ENCODE measurements around the gene RPS6KA2.
"Not testable (repeated sequence)": the region's sequence is repeated elsewhere in the genome, so short reads cannot be mapped to it uniquely, and the experiment has no call there.

RPS6KA2 gene

GRCh38 chr6:166412156-166412910 lies 214.7 kb downstream of the RPS6KA2 start:
- peak; percentile 29 for DNase-seq

- peak; percentile 30 for DNase-seq
These were observed 215.3 kb downstream of the RPS6KA2 start for GRCh38 chr6:166411721-166412151.

GRCh38 chr6:166411271-166411670 lies 215.8 kb downstream of the RPS6KA2 start:
- DNase-seq, result no peak

GRCh38 chr6:166410426-166410935 lies 216.6 kb downstream of the RPS6KA2 start:
- no peak for DNase-seq

- DNase-seq, result no peak
These were observed 217.9 kb downstream of the RPS6KA2 start for GRCh38 chr6:166408936-166409755.

- no peak for DNase-seq
These were observed 220.9 kb downstream of the RPS6KA2 start for GRCh38 chr6:166406197-166406596.

- no peak for DNase-seq
These were observed 221.7 kb downstream of the RPS6KA2 start for GRCh38 chr6:166405386-166405785.

GRCh38 chr6:166402582-166403277 lies 224.3 kb downstream of the RPS6KA2 start:
- DNase-seq, result no peak

- peak; percentile 44 for DNase-seq
These were observed 226.3 kb downstream of the RPS6KA2 start for GRCh38 chr6:166400649-166401250.

- DNase-seq, result no peak
These were observed 226.9 kb downstream of the RPS6KA2 start for GRCh38 chr6:166400181-166400580.

- no peak for DNase-seq
These were observed 228.7 kb downstream of the RPS6KA2 start for GRCh38 chr6:166398348-166398747.

GRCh38 chr6:166397849-166398248 lies 229.2 kb downstream of the RPS6KA2 start:
- no peak for DNase-seq

GRCh38 chr6:166395778-166396177 lies 231.3 kb downstream of the RPS6KA2 start:
- no peak for DNase-seq

GRCh38 chr6:166395351-166395750 lies 231.7 kb downstream of the RPS6KA2 start:
- no peak for DNase-seq

GRCh38 chr6:166394036-166394892 lies 232.8 kb downstream of the RPS6KA2 start:
- DNase-seq, result no peak

GRCh38 chr6:166393535-166393823 lies 233.6 kb downstream of the RPS6KA2 start:
- DNase-seq, result no peak

GRCh38 chr6:166392755-166393534 lies 234.1 kb downstream of the RPS6KA2 start:
- not testable (repeated sequence) for DNase-seq

- DNase-seq, result no peak
These were observed 237.9 kb downstream of the RPS6KA2 start for GRCh38 chr6:166389119-166389518.

GRCh38 chr6:166388290-166389004 lies 238.6 kb downstream of the RPS6KA2 start:
- no peak for DNase-seq

- no peak for DNase-seq
These were observed 239.3 kb downstream of the RPS6KA2 start for GRCh38 chr6:166387642-166388289.

All from activated CD4-positive, CD25-positive, alpha-beta regulatory T cell treated with anti-CD3 and anti-CD28 coated beads, Interleukin-2, amount 50 U/mL, for 72 hours (primary cell).